GM18858 (cell line): ENCODE results near the gene TCOF1.
A peak's percentile ranks its signal among the peaks of the same experiment; 100 is the strongest.

Experiments
- ATAC-seq: cut with Tn5 transposase; IDR thresholded peaks from one replicate; pipeline ENCODE4 v1.9.1; 2021; ENCODE audit not compliant: unreplicated experiment

TCOF1 gene

GRCh38 chr5:150391064-150391834 is 33.8 kb downstream of the TCOF1 start:
- no peak for ATAC-seq

GRCh38 chr5:150391986-150392385 is 34.5 kb downstream of the TCOF1 start:
- no peak for ATAC-seq

GRCh38 chr5:150392680-150393079 is 35.2 kb downstream of the TCOF1 start:
- ATAC-seq: no peak

GRCh38 chr5:150393096-150393645 is 35.7 kb downstream of the TCOF1 start:
- no peak for ATAC-seq

- ATAC-seq: no peak
Measured at GRCh38 chr5:150394131-150394530, 36.6 kb downstream of the TCOF1 start.

GRCh38 chr5:150394912-150395687 is 37.6 kb downstream of the TCOF1 start:
- no peak for ATAC-seq

GRCh38 chr5:150395688-150395975 is 38.1 kb downstream of the TCOF1 start:
- ATAC-seq: no peak

GRCh38 chr5:150396267-150396666 is 38.8 kb downstream of the TCOF1 start:
- ATAC-seq: no peak

- no peak for ATAC-seq
Measured at GRCh38 chr5:150397146-150397781, 39.8 kb downstream of the TCOF1 start.

GRCh38 chr5:150397782-150398721 is 40.6 kb downstream of the TCOF1 start:
- no peak for ATAC-seq

GRCh38 chr5:150398722-150399523 is 41.4 kb downstream of the TCOF1 start:
- ATAC-seq: peak; percentile 58

GRCh38 chr5:150399524-150400211 is 42.2 kb downstream of the TCOF1 start:
- no peak for ATAC-seq

GRCh38 chr5:150400316-150401075 is 43.0 kb downstream of the TCOF1 start:
- no peak for ATAC-seq

GRCh38 chr5:150401076-150401375 is 43.5 kb downstream of the TCOF1 start:
- no peak for ATAC-seq

GRCh38 chr5:150401376-150402228 is 44.1 kb downstream of the TCOF1 start:
- no peak for ATAC-seq

- ATAC-seq: no peak
Measured at GRCh38 chr5:150402229-150402773, 44.8 kb downstream of the TCOF1 start.

GRCh38 chr5:150402901-150403342 is 45.4 kb downstream of the TCOF1 start:
- ATAC-seq: no peak
